H1 (cell line): ENCODE results near the gene POMP.

Experiments
- BCL11A ChIP-seq, 2 experiments: IDR thresholded peaks; one replicate each; pipeline ENCODE4 v1.6.1; 2011; ENCODE audit warnings: low read depth in 2 of 2, low read length in 2 of 2, mild to moderate bottlenecking in 2 of 2
- BRCA1 ChIP-seq: IDR thresholded peaks from 2 replicates; pipeline ENCODE4 v1.6.1; 2012; ENCODE audit warnings: low read depth, low read length, improper control_type of control experiment
- CTCF ChIP-seq, 3 experiments: IDR thresholded peaks; 1 replicate in 2 of 3; 2 replicates in 1 of 3; pipeline versions ENCODE4 v1.5.1 to v1.6.1; 2011; ENCODE audit warnings: low read length in 3 of 3, mild to moderate bottlenecking in 3 of 3, inconsistent platforms in 2 of 3, low read depth in 1 of 3, moderate library complexity in 1 of 3; ENCODE audit not compliant: insufficient read depth in 1 of 3; ENCODE audit errors: control extremely low read depth in 1 of 3
- JUN ChIP-seq: IDR thresholded peaks from 2 replicates; pipeline ENCODE4 v1.6.1; 2011; ENCODE audit warnings: low read depth, mild to moderate bottlenecking, improper control_type of control experiment, low read length
- NRF1 ChIP-seq: IDR thresholded peaks from 2 replicates; pipeline ENCODE4 v1.6.1; 2011; ENCODE audit warnings: mild to moderate bottlenecking, low read depth, low read length, improper control_type of control experiment
- POLR2A ChIP-seq, 2 experiments: IDR thresholded peaks; 1 replicate in 1 of 2; 2 replicates in 1 of 2; pipeline ENCODE4 v1.6.1; 2011; ENCODE audit warnings: low read depth in 2 of 2, low read length in 2 of 2, mild to moderate bottlenecking in 2 of 2; ENCODE audit errors: control extremely low read depth in 1 of 2

DNA sequence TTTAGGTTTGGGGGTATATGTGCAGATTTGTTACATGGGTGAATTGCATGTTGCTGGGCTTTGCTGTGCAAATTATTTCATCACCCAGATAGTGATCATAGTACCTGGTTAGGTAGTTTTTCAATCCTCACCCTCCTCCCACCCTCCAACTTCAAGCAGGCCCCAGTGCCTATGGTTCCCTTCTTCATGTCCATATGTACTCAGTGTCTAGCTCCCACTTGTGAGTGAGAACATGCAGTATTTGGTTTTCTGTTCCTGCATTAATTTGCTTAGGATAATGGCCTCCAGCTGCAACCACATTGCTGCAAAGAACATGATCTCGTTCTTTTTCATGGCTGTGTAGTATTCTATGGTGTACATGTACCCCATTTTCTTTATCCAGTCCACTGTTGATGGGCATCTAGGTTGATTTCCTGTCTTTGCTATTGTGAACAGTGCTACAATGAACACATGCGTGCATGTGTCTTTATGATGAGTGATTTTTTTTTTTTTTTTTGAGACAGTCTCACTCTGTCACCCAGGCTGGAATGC is 42.9 kb upstream of the POMP start:
- TF ChIP-seq BCL11A (IDR thresholded peaks at IDR 0.05; ENCODE audit: low read depth in 2 of 2, low read length in 2 of 2) (no peak), CTCF (IDR thresholded peaks at IDR 0.05; ENCODE audit: control extremely low read depth in 1 of 3, insufficient read depth in 1 of 3, low read depth in 1 of 3, low read length in 3 of 3) (no peak), JUN (no peak), NRF1 (no peak), POLR2A (IDR thresholded peaks at IDR 0.05; ENCODE audit: control extremely low read depth in 1 of 2, low read depth in 2 of 2, low read length in 2 of 2) (no peak), BRCA1 (no peak)
